Measurements from ENCODE around the gene GALNTL6. TPM values are rescaled to one million over a fixed set of nuclear protein-coding genes. Genes with fewer than 3 reads are reported as not detected.

GALNTL6 gene
- total RNA-seq, 1 donor from 2014 or later: 0.13 TPM

DNA sequence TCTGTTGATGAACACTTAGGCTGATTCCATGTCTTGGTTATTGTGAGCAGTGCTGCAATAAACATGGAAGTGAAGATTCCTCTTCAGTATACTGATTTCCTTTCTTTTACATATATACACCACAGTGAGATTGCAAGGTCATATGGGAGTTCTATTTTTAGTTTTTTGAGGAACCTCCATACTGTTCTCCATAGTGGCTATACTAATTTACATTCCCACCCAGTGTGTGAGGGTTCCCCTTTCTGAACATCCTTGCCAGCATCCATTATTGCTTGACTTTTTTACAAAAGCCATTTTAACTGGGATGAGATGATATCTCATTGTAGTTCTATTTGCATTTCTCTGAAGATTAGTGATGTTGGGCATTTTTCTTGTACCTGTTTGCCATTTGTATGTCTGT is 1274.9 kb downstream of the GALNTL6 start:
- no peak overlapping the region for H3K4me3 ChIP-seq (ENCODE audit: low read depth, low read length)
- TF ChIP-seq, protein P1, sequence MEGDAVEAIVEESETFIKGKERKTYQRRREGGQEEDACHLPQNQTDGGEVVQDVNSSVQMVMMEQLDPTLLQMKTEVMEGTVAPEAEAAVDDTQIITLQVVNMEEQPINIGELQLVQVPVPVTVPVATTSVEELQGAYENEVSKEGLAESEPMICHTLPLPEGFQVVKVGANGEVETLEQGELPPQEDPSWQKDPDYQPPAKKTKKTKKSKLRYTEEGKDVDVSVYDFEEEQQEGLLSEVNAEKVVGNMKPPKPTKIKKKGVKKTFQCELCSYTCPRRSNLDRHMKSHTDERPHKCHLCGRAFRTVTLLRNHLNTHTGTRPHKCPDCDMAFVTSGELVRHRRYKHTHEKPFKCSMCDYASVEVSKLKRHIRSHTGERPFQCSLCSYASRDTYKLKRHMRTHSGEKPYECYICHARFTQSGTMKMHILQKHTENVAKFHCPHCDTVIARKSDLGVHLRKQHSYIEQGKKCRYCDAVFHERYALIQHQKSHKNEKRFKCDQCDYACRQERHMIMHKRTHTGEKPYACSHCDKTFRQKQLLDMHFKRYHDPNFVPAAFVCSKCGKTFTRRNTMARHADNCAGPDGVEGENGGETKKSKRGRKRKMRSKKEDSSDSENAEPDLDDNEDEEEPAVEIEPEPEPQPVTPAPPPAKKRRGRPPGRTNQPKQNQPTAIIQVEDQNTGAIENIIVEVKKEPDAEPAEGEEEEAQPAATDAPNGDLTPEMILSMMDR (IDR thresholded peaks at IDR 0.05; ENCODE audit: insufficient read depth, low read length, poor library complexity, severe bottlenecking): no peak
- H3K27me3 ChIP-seq (ENCODE audit: control insufficient read depth, insufficient read depth, low read length): no peaks in the 10 kb centered on the region
- no peaks in the 10 kb centered on the region for H3K36me3 ChIP-seq (ENCODE audit: control insufficient read depth, insufficient read depth, low read length)
- no peak for DNase-seq (ENCODE audit: low read depth)

Measured in kidney epithelial cell (primary cell).